Activated naive CD8-positive, alpha-beta T cell treated with anti-CD3 and anti-CD28 coated beads, Interleukin-2, amount 10 ng/mL, durations not matched to agents 7 days and 5 days (primary cell): ENCODE results near the gene PPM1B. TPM values are rescaled to one million over a fixed set of nuclear protein-coding genes. Genes with fewer than 3 reads are reported as not detected.
"Not testable (repeated sequence)": the region's sequence is repeated elsewhere in the genome, so short reads cannot be mapped to it uniquely, and the experiment has no call there.

Source experiments
- ATAC-seq: fragments of 150-1000 bp; cut with Tn5 transposase; one replicate; pipeline ENCODE4 v1.10.0; 2021; ENCODE audit warnings: low read depth, moderate library complexity
- POLR2A ChIA-PET: fragments of 350-600 bp; sonication (Branson Sonifier 250); formaldehyde crosslinking; loops from one replicate; lab custom pipeline; 2021; ENCODE audit warnings: antibody characterized with exemption; lab: Charles Lee
- DNase-seq: peaks from one replicate; pipeline ENCODE4 v3.0.0; 2021
- H3K27ac Mint-ChIP-seq: one replicate; pipeline ENCODE4 v1.8.0; 2022; ENCODE audit warnings: mild to moderate bottlenecking, mixed read lengths
- H3K27me3 Mint-ChIP-seq: one replicate; pipeline ENCODE4 v1.8.0; 2022; ENCODE audit warnings: mild to moderate bottlenecking, moderate library complexity, mixed read lengths
- H3K36me3 Mint-ChIP-seq: one replicate; pipeline ENCODE4 v1.8.0; 2021; ENCODE audit warnings: mild to moderate bottlenecking, mixed read lengths
- H3K4me1 Mint-ChIP-seq: one replicate; pipeline ENCODE4 v1.8.0; 2021; ENCODE audit warnings: mixed read lengths
- H3K4me3 Mint-ChIP-seq: one replicate; pipeline ENCODE4 v1.8.0; 2022; ENCODE audit warnings: mild to moderate bottlenecking, moderate library complexity, mixed read lengths
- H3K9me3 Mint-ChIP-seq: one replicate; pipeline ENCODE4 v1.8.0; 2021; ENCODE audit warnings: mixed read lengths
- total RNA-seq, 2 experiments: library from RNA; stranded (reverse); gene quantifications; one replicate each; pipeline ENCODE4 v1.2.3, GENCODE V29; 2021

Gene PPM1B
- total RNA-seq: 10 to 100 TPM; 59.3 to 60.4 TPM

DNA sequence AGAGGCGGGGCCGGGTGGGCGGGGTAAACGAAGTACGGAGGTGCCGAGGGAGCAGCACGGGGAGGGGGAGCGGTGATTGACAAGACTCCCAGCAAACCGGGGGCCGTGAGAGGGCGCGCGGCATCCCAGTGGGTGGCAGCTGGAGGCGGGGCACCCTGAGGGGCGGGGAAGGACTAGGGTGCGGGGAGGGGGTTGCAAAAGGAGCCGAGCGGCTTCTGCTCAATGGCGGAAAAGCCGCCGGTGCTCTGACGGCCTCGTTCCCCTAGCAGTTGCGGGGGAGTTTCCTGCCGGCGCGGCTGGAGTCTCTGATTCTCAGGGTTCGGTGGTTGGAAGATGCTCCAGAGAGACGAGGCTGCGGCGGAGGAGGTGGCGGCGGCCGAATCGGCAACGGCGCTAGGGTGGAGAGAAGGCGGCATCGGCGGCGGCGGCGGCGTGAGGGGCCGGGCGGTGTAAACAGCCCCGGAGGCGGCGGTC, at the start of gene PPM1B:
Gene PPM1B (plus strand): TSS at position 195 of the 474 bp plus-strand sequence. CDS start 32,325 bp downstream, outside the sequence.
- Mint-ChIP-seq H3K4me3 (peak within 1 kb of the TSS; percentile 98), H3K4me1 (peaks cover 23% of the 10 kb centered on the region), H3K36me3 (peaks cover 12% of the 10 kb centered on the region), H3K9me3 (peaks cover 3% of the 10 kb centered on the region), H3K27ac (peak within 1 kb of the TSS; percentile 100), H3K27me3 (no peaks in the 10 kb centered on the region)
- POLR2A ChIA-PET: interaction anchor here (0.7 to 3.5 kb wide), 8 partner anchors 8 to 193 kb away, joined by 3 to 31 read pairs (median 4); partner anchors contain the start of genes CAMKMT and PREPL
- ATAC-seq: peak; percentile 69
- DNase-seq: peak; percentile 97

DNA sequence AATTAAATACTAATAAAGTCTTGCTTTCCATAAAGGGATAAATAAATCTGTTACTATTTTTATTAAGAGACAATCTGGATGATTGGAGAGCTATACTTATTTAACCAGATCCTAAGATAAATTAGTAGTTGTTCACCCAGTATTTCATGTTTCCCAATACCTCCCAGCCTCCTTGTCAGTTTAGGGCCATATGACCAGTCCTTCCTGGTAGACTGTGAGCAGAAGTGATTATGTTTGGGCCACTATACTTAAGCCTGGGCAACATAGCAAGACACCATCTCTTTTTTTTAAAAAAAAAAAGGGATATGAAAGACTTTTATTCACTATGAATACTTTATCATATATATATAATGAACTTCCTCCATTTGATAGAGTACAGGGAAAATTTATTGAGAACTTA, 48.8 kb upstream of the PPM1B start:
- no peaks in the 10 kb centered on the region for H3K9me3 Mint-ChIP-seq

DNA sequence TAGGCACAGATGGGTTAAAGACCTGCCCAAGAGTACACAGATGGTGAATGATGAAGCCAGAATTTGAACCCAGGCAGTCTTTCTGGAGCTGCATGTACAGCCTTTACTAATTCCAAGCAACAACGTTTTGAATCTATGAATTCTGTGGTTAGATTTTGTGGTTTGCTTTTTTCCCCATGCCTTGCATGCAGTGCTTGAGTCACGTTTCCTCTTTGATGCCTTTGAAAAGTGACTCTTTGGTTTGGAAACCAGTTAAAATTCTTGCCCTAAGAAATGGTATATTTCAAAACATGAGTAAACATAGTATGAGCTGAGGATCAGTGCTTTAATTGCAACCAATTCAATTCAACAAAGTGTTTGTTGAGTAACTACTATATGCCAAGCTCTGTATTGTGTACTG, 48.2 kb upstream of the PPM1B start:
- no peaks in the 10 kb centered on the region for H3K27me3 Mint-ChIP-seq
- no peaks in the 10 kb centered on the region for H3K9me3 Mint-ChIP-seq
- H3K4me1 Mint-ChIP-seq: peaks cover 12% of the 10 kb centered on the region
- POLR2A ChIA-PET: interaction anchor here (0.6 to 1.3 kb wide), 2 partner anchors 48 to 51 kb away, joined by 3 to 8 read pairs; no protein-coding TSS in a partner anchor
- peak overlapping the region; percentile 53 for H3K4me3 Mint-ChIP-seq
- H3K27ac Mint-ChIP-seq: no peak overlapping the region
- H3K36me3 Mint-ChIP-seq: no peaks in the 10 kb centered on the region
- ATAC-seq (peak; percentile 85), DNase-seq (no peak)

More for the DNA sequence above, 48.8 kb upstream of the PPM1B start:
- Mint-ChIP-seq H3K4me1 (peaks cover 12% of the 10 kb centered on the region), H3K27me3 (no peaks in the 10 kb centered on the region), H3K36me3 (no peaks in the 10 kb centered on the region), H3K27ac (no peak overlapping the region), H3K4me3 (no peak overlapping the region)
- POLR2A ChIA-PET: interaction anchor here (1.3 kb wide), 1 partner anchor 48 kb away, joined by 3 read pairs; no protein-coding TSS in a partner anchor
- DNase-seq (no peak), ATAC-seq (no peak)

DNA sequence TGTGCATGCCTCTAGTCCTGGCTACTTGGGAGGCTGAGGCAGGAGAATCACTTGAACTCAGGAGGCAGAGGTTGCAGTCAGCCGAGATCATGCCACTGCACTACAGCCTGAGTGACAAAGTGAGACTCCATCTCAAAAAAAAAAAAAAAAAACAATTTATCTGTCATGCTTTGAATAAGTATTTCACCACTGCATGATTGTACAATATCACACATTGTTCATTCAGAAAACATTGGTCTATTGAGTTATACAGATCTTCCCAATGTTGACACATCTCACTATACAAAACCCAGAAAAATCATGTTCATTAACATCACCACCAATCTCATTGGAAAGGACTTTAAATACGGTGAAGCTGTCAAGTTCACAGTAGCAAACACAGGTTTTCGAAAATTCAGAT, 46.8 kb upstream of the PPM1B start:
- H3K27ac Mint-ChIP-seq: no peak overlapping the region

DNA sequence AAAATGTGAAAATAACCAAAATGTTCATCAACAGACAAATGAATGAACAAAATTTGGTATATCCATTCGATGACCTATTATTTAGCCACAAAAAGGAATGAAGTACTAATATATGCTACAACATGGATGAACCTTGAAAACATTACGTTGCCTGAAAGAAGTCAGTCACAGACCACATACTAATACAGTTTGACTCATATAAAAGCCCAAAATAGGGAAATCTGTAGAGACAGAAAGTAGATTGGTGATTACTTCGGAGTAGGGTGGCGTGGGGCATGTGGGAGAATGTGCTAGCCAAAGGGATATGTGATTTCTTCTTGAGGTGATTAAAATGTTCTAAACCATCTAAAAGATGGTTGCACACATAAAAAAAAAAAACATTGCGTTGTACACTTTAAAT, 44.2 kb upstream of the PPM1B start:
- POLR2A ChIA-PET: no interaction called here
- H3K9me3 Mint-ChIP-seq: no peaks in the 10 kb centered on the region
- DNase-seq (no peak), ATAC-seq (no peak)
- no peak overlapping the region for H3K4me3 Mint-ChIP-seq
- peaks cover 11% of the 10 kb centered on the region for H3K4me1 Mint-ChIP-seq
- peaks cover 4% of the 10 kb centered on the region for H3K27me3 Mint-ChIP-seq
- H3K27ac Mint-ChIP-seq: no peak overlapping the region
- no peaks in the 10 kb centered on the region for H3K36me3 Mint-ChIP-seq

More for the DNA sequence above, 46.8 kb upstream of the PPM1B start:
- no peak overlapping the region for H3K4me3 Mint-ChIP-seq
- H3K9me3 Mint-ChIP-seq: no peaks in the 10 kb centered on the region
- H3K4me1 Mint-ChIP-seq: peaks cover 13% of the 10 kb centered on the region
- POLR2A ChIA-PET: no interaction called here
- no peaks in the 10 kb centered on the region for H3K27me3 Mint-ChIP-seq
- no peak for DNase-seq
- no peaks in the 10 kb centered on the region for H3K36me3 Mint-ChIP-seq
- ATAC-seq: no peak

DNA sequence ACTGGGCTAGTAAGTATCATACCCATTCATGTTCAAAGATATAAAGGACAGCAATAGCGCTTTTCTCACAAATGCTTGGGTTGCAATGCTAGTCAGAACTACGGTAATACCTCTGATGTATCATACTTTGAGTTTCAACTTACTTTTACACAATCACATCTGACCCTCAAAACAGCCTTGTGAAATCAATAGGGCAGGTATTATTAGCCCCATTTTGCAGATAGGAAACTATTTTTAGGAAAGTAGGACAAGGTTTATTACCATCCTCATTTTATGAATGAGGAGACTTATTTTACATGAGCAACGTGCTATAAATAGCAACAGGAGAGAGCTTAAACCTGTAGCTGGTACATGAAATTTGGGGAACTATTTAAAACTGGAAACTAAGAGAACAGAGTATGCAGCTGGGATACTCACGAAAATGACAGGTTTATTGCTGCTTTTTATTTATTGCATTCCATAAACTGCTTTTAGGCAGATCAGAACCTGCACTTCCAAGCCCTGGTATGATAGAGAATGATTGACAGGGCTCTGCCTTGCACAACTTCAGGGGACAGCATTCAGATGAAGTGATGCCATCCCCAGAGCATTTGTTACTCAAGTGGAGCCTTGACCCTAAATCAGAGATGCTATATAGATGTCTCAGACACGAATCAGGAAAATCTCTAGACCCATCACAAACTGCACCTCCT, 42.4 kb upstream of the PPM1B start:
- Mint-ChIP-seq H3K27ac (no peak overlapping the region), H3K4me1 (peaks cover 5% of the 10 kb centered on the region), H3K9me3 (no peaks in the 10 kb centered on the region), H3K27me3 (peaks cover 4% of the 10 kb centered on the region), H3K36me3 (no peaks in the 10 kb centered on the region), H3K4me3 (no peak overlapping the region)
- no peak for ATAC-seq
- POLR2A ChIA-PET: no interaction called here
- DNase-seq: no peak

DNA sequence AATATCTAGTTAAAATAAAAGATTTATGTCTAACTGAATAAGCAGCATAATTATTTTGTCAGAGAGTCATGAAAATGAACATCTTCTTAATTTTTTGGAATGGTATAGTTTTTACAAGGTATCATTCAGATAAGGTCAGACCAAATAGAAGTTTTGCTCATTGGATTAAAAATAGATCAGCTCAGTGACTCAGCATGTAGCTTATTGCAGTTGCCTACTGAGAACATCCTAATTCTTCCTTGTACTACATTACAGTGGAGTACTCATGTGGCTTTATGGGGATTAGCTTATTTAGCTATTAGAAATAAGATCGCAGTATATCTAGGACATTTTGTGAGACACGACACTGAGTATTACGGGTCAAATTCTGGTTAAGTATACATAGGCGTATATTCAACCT, 38.2 kb upstream of the PPM1B start:
- DNase-seq: no peak
- ATAC-seq: no peak
- H3K36me3 Mint-ChIP-seq: peaks cover 5% of the 10 kb centered on the region
- peaks cover 6% of the 10 kb centered on the region for H3K27me3 Mint-ChIP-seq
- peaks cover 1% of the 10 kb centered on the region for H3K9me3 Mint-ChIP-seq
- no peak overlapping the region for H3K4me3 Mint-ChIP-seq
- POLR2A ChIA-PET: no interaction called here
- H3K27ac Mint-ChIP-seq: no peak overlapping the region
- H3K4me1 Mint-ChIP-seq: peaks cover 2% of the 10 kb centered on the region

DNA sequence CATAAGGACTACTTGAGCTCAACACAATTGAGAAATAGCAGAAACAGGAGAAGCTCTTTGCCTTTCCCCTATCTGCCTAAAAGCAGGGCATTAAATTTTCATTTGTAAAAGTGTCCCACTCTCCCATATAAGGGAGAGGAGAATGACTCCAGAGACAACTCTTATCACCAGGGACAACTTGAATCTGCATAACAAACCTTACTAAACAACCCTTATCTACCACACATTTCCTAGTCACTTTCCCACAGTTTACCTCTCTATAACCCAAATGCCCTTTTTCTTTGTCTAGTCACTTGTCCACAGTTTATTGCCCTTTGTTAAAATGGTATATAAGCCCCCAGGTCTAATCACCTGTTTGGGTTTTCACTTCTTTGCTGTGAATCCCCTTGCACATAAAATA, 37.5 kb upstream of the PPM1B start:
- ATAC-seq (no peak), DNase-seq (no peak)
- H3K36me3 Mint-ChIP-seq: peaks cover 5% of the 10 kb centered on the region
- no peak overlapping the region for H3K4me3 Mint-ChIP-seq
- peaks cover 1% of the 10 kb centered on the region for H3K9me3 Mint-ChIP-seq
- H3K4me1 Mint-ChIP-seq: no peaks in the 10 kb centered on the region
- H3K27me3 Mint-ChIP-seq: peaks cover 6% of the 10 kb centered on the region
- POLR2A ChIA-PET: no interaction called here
- H3K27ac Mint-ChIP-seq: no peak overlapping the region

DNA sequence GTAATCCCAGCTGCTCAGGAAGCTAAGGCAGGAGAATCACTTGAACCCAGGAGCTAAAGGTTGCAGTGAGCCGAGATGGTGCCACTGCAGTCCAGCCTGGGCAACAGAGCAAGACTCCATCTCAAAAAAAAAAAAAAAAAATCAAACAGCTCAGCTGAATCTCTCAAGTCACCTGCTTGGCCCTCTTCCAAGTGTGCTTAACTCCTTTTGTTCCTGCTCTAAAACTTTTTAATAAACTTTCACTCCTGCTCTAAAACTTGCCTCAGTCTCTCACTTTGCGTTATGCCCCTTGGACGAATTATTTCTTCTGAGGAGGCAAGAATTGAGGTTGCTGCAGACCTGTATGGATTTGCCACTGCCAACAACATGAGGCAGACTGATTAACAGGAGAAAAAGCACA, 35.1 kb upstream of the PPM1B start:
- H3K4me3 Mint-ChIP-seq, H3K4me1 Mint-ChIP-seq, ATAC-seq, POLR2A ChIA-PET, H3K9me3 Mint-ChIP-seq, H3K27ac Mint-ChIP-seq, H3K36me3 Mint-ChIP-seq, DNase-seq: not testable (repeated sequence)
- peaks cover 13% of the 10 kb centered on the region for H3K27me3 Mint-ChIP-seq

DNA sequence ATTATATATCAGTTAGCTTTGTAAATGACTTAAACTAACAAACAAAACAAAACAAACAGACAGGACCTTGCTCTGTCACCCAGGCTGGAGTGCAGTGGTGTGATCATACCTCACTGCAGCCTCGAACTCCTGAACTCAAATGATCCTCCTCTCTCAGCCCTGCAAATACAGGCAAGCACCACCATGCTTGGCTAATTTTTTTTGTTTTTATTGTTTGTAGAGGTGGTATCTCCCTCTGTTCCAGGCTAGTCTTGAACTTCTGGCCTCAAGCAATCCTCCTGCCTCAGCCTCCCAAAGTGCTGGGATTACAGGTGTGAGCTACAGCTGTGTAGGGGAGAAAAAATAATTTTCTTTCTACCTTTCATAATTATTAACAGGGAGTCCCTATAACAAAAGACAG, 33.8 kb upstream of the PPM1B start:
- POLR2A ChIA-PET: no interaction called here
- peaks cover 5% of the 10 kb centered on the region for H3K36me3 Mint-ChIP-seq
- ATAC-seq (no peak), DNase-seq (no peak)
- peaks cover 1% of the 10 kb centered on the region for H3K9me3 Mint-ChIP-seq
- peaks cover 3% of the 10 kb centered on the region for H3K4me1 Mint-ChIP-seq
- H3K27me3 Mint-ChIP-seq: peaks cover 12% of the 10 kb centered on the region
- no peak overlapping the region for H3K27ac Mint-ChIP-seq
- H3K4me3 Mint-ChIP-seq: no peak overlapping the region

DNA sequence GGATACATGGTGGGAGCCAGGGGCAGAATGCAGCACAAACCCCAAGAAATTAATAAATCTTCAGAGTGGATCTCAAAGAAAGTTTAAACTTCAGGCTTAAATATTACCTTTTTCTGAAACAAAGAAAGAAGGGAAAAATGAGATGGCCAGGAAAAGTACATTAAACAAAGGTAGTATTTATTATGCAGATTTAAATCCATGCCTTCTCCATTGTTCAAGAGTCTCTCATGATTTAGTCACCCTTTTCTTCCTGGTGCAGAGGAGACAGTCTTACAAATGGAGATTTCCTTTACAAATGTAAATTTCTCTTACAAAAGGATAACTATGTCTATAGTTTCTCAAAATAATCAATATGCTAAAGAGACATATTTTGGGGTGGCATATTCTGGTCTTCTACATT, 33.4 kb upstream of the PPM1B start:
- Mint-ChIP-seq H3K9me3 (peaks cover 1% of the 10 kb centered on the region), H3K36me3 (peaks cover 5% of the 10 kb centered on the region)
- ATAC-seq: no peak

DNA sequence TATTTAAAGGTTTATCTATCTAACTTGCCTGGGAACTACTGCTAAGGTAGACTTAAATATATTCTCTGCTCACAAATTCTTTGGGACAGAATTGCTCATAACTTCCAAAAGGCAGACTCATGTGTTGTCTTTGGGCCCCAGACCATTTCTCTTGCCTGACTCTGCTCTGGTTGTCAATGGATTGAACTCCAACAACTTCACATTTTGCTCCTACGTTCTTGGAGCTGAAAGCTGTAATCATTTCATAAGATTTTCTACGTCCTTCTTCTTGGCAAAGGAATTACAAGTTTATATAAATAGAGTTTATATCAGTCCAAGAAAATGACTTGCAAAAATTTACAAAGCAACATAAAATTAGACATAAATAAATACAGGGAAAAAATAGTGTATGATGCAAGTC, 32.9 kb upstream of the PPM1B start:
- H3K27me3 Mint-ChIP-seq: peaks cover 17% of the 10 kb centered on the region
- POLR2A ChIA-PET: no interaction called here
- H3K27ac Mint-ChIP-seq: no peak overlapping the region
- H3K36me3 Mint-ChIP-seq: peaks cover 5% of the 10 kb centered on the region
- ATAC-seq: no peak
- H3K4me3 Mint-ChIP-seq: no peak overlapping the region
- DNase-seq: no peak
- H3K9me3 Mint-ChIP-seq: peaks cover 1% of the 10 kb centered on the region
- H3K4me1 Mint-ChIP-seq: peaks cover 3% of the 10 kb centered on the region

More for the DNA sequence above, 33.4 kb upstream of the PPM1B start:
- DNase-seq: no peak
- Mint-ChIP-seq H3K27ac (no peak overlapping the region), H3K4me3 (no peak overlapping the region), H3K27me3 (peaks cover 13% of the 10 kb centered on the region), H3K4me1 (peaks cover 3% of the 10 kb centered on the region)
- POLR2A ChIA-PET: no interaction called here

DNA sequence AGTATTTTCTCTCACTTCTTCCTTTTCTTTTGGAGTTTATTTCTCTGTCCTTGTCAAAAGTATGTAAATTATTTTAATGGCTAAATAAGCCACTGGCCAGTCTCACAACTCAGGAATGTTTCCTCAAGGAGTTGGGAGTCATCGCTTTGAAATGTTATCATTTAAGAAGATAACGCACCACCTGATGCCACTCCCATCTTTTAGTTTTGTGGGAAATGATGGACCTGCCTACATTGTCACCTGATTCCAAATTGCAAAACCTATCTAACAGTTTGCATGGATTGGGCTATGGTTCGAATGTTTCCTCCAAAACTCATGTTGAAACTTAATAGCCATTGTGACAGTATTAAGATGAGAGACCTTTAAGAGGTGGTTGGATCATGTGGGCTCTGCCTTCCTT, 32.4 kb upstream of the PPM1B start:
- H3K36me3 Mint-ChIP-seq: peaks cover 5% of the 10 kb centered on the region
- no peak overlapping the region for H3K4me3 Mint-ChIP-seq
- H3K9me3 Mint-ChIP-seq: peaks cover 1% of the 10 kb centered on the region
- DNase-seq: no peak
- no peak for ATAC-seq
- POLR2A ChIA-PET: no interaction called here
- peaks cover 17% of the 10 kb centered on the region for H3K27me3 Mint-ChIP-seq
- H3K27ac Mint-ChIP-seq: no peak overlapping the region
- H3K4me1 Mint-ChIP-seq: peaks cover 3% of the 10 kb centered on the region

DNA sequence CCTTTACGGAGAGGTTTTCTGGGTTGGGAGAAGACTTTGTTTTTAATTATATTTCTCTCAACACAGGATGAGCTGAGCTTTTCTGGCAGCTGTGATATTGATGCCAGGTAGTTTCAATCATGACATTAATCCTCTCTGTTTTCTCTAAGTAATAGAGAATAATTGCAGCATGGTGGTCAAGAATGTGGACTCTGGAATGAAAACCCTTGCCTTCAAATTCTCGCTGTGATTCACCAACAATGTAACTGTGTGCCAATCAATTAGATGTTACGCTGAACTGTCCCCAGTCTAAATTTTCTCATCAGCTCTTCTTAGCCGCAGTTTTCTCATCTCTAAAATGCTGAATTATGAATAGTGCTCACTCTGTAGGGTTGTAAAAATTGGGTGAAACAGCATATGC, 31.6 kb upstream of the PPM1B start:
- Mint-ChIP-seq H3K27ac (no peak overlapping the region), H3K4me1 (peaks cover 3% of the 10 kb centered on the region), H3K9me3 (peaks cover 1% of the 10 kb centered on the region), H3K27me3 (peaks cover 17% of the 10 kb centered on the region), H3K4me3 (no peak overlapping the region), H3K36me3 (peaks cover 5% of the 10 kb centered on the region)
- no peak for DNase-seq
- POLR2A ChIA-PET: no interaction called here
- no peak for ATAC-seq
